GM21367 (cell line): Measurements from ENCODE around the gene SIRPG.
"Not testable (repeated sequence)": the region's sequence is repeated elsewhere in the genome, so short reads cannot be mapped to it uniquely, and the experiment has no call there.

Experiments
- ATAC-seq: cut with Tn5 transposase; IDR thresholded peaks from one replicate; pipeline ENCODE4 v1.9.1; 2021; ENCODE audit not compliant: unreplicated experiment

Gene SIRPG

DNA sequence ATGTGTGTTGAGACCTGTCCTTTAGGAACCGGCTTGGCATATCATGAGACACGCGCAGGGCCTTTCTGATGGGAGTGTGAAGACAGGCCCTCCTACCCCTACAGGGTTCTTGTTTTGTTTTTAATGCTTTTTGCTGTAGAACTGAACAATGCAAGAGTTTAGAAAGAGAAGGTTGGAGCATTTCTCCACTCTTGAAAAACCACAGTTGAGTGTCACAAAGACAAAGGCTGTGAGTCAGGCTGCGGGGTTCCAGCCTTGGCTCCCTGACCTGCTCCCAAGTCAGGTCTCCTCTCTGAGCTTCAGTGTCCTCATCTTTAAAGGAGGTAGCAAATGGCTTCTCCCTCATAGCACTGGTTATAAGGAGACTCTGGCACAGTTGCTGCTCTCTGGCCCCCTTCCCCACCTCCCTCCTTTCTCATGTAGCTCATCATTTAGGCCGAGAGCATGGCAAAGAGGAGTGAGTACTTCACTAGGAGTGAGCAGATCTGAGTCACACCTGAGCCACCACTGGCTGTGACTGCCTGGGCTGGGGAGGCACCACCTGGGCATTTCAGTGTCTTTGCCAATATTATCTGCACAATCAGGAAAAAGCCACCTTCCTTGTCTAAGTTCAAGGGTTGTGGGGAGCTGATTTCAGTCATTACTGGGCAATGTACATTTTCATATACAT lies 48.8 kb downstream of the SIRPG start:
- not testable (repeated sequence) for ATAC-seq

DNA sequence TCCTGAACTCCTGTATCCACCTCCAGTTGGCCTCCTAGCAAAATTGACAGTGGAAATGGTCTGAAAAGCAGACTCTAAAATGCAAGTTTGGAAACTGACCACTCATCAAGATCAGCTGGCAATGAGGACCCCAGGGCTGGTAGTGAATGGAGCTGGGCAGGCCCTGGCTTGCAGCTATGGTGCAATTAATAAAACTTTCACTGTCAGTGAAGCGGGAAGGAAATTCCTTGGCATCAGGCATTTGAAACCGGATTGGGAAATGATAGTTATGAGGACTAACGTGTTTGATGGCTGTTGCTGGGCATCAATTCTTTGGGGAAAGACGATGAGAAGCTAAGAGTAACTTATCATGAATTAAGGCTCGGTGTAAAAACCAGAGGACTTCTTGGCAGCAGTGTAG lies 56.8 kb downstream of the SIRPG start:
- no peak for ATAC-seq

DNA sequence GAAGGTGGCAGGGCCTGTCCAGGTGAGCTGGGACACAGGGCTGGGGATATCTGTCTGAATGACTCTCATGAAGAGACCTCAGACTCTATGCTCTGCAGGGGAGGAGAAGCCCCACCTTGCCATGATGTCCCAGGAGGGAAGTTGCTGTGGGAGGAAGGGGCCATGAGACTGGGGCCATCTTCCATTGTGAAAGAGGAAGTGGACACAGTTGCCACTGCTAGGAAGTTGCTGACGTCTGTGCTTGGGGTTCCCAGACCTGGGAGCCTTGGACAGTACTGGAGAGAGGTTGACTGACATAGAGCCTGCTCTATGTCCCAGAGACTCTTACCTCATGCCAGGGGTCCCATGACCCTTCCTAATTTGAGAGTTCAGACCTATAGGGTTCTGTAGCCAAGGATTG lies 62.2 kb downstream of the SIRPG start:
- ATAC-seq: no peak

DNA sequence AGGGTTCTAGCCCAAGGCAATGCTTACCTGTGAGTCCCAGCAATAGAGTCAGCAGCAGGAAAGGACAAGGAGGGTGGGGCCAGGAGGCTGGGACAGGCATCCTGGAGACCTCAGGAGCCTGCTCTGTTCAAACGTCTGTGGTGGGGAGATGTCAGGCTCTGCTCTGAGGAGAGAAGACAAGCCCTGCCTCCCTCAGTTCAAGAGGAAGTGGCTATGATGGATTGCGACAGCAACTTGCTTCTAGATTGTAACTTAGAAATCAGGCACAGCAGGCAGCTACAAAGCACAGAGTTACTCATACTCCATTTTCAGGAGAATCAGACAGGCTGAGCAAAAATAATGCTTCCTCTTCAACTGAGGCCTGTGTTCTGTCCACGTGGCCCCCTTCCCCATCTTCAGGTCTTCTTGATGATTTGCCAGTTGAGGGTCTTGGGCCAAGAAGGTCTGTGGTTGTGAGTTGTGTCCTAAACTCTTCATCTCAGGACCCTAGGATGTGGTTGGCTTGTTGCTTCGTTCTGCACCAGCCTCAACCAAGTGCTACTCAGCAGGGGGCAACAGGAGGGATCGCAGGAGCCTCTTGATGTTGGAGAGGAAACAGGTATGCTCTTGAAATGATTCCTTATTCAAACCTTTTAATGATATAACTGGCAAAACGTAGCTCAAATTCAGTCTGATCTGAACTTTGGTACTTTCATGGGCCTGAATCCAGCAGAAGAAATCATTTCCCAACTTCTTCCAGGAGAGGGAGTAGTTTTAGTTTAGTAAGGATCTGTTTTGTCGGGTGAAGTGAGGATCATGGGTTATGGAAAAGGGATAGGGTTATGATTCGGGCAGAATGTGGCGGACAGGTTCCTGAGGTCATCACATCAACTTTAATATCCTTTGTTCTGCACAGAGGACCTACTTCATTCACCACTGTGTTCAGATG lies 68.8 kb downstream of the SIRPG start:
- ATAC-seq: no peak

DNA sequence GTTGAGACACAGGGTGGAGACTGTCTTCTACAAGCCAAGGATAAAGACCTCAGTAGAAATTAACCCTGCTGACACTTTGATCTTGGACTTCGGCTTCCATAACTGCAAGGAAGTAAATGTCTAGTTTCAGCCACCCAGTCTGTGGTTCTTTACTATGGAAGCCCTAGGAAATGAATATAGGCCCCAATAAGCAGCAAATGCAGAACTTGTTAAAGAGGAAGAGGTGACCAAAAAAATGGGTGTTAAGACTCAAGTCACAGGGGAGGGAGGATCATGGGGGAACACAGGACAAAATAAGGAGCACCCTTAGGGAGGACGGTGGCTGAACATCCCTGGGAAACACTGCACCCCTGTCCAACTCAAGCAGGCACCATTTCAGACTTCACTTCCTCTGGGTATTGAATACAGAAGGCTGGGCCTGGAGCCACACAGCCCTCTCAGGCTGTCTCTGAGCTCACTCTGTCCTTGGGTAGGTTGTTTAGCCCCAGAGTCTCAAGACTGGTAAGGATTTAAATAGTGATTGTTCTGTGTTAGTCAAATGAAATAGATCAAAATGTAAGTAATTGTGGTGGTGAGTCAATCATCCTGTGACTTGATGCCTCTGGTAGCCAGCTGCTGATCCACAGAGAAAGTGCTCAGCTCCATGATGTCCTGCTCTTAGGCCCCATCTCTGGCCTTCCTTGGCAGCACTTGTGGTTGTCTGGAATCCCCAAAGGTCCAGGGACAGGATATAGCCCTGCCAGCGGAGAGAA lies 69.6 kb downstream of the SIRPG start:
- ATAC-seq: no peak

DNA sequence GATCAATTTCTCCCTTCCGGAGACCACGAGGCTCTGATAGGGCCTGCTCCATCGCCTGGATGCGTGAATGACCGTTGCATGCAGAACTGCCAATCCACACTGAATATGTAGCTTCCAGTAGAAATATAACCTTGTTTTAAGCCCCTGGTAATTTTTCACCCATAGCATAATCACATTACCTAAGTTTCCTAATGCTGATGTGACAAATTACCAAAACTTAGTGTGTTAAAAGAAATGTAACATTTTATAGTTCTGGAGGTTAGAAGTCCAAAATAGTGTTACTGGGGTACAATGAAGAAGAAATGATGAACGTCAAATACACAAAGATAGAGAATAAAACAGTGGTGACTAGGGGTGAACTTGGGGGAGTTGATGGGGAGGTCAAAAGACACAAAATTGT lies 78.1 kb downstream of the SIRPG start:
- ATAC-seq: no peak
